GM18498 (cell line): Measurements from ENCODE around the gene ITPRID2.

Experiments used
- ATAC-seq: cut with Tn5 transposase; IDR thresholded peaks from one replicate; pipeline ENCODE4 v1.9.1; 2021; ENCODE audit warnings: mild to moderate bottlenecking, moderate library complexity; ENCODE audit not compliant: unreplicated experiment

The ITPRID2 gene

GRCh38 chr2:181879295-181879694 lies 12.2 kb upstream of the ITPRID2 start:
- no peak for ATAC-seq

- no peak for ATAC-seq
Measured at GRCh38 chr2:181882246-181883020, 9.1 kb upstream of the ITPRID2 start.

GRCh38 chr2:181884601-181885000 lies 6.9 kb upstream of the ITPRID2 start:
- ATAC-seq = no peak

GRCh38 chr2:181885096-181885495 lies 6.4 kb upstream of the ITPRID2 start:
- no peak for ATAC-seq

- no peak for ATAC-seq
Measured at GRCh38 chr2:181886192-181886591, 5.3 kb upstream of the ITPRID2 start.

GRCh38 chr2:181887045-181887444 lies 4.5 kb upstream of the ITPRID2 start:
- no peak for ATAC-seq

- ATAC-seq = no peak
Measured at GRCh38 chr2:181889776-181890175, 1.8 kb upstream of the ITPRID2 start.

- ATAC-seq = no peak
Measured at GRCh38 chr2:181890271-181890670, 1.3 kb upstream of the ITPRID2 start.

- ATAC-seq = peak; percentile 56
Measured at GRCh38 chr2:181891966-181892798, 652 bp downstream of the ITPRID2 start.

GRCh38 chr2:181892799-181893435 lies 1.4 kb downstream of the ITPRID2 start:
- ATAC-seq = no peak

- ATAC-seq = no peak
Measured at GRCh38 chr2:181894381-181894780, 2.9 kb downstream of the ITPRID2 start.

- no peak for ATAC-seq
Measured at GRCh38 chr2:181895818-181896217, 4.3 kb downstream of the ITPRID2 start.

GRCh38 chr2:181896286-181896685 lies 4.8 kb downstream of the ITPRID2 start:
- no peak for ATAC-seq

- no peak for ATAC-seq
Measured at GRCh38 chr2:181900007-181900651, 8.6 kb downstream of the ITPRID2 start.

- ATAC-seq = no peak
Measured at GRCh38 chr2:181902625-181903024, 11.1 kb downstream of the ITPRID2 start.

GRCh38 chr2:181904022-181904632 lies 12.6 kb downstream of the ITPRID2 start:
- no peak for ATAC-seq

GRCh38 chr2:181907057-181907456 lies 15.5 kb downstream of the ITPRID2 start:
- peak; percentile 66 for ATAC-seq

- no peak for ATAC-seq
Measured at GRCh38 chr2:181907635-181908034, 16.1 kb downstream of the ITPRID2 start.

GRCh38 chr2:181910028-181910831 lies 18.7 kb downstream of the ITPRID2 start:
- ATAC-seq = peak; percentile 61

GRCh38 chr2:181911830-181912229 lies 20.3 kb downstream of the ITPRID2 start:
- no peak for ATAC-seq
